BE2C (cell line): Measurements from ENCODE around the gene SLC17A6.

Source experiments
- DNase-seq: peaks from one replicate; pipeline ENCODE4 v3.0.0-alpha.2; 2020
- H3K27me3 ChIP-seq: fragments of 250-450 bp; sonication (Bioruptor Pico); 2 replicates; pipeline ENCODE4 v1.5.1; 2020; ENCODE audit warnings: mild to moderate bottlenecking
- H3K36me3 ChIP-seq: fragments of 250-450 bp; sonication (Bioruptor Pico); 2 replicates; pipeline ENCODE4 v1.5.1; 2020; ENCODE audit warnings: mild to moderate bottlenecking
- H3K4me1 ChIP-seq: fragments of 250-450 bp; sonication (Bioruptor Pico); 2 replicates; pipeline ENCODE4 v1.5.1; 2020
- H3K4me3 ChIP-seq: 2 replicates; pipeline ENCODE4 v1.5.1; 2011; ENCODE audit warnings: low read depth, low read length
- H3K9me3 ChIP-seq: fragments of 250-450 bp; sonication (Bioruptor Pico); 2 replicates; pipeline ENCODE4 v1.5.1; 2020
- TF ChIP-seq, protein P1 (sequence below): IDR thresholded peaks from 2 replicates; pipeline ENCODE4 v1.5.1; 2012; ENCODE audit warnings: mild to moderate bottlenecking, low read depth, low read length

The SLC17A6 gene

DNA sequence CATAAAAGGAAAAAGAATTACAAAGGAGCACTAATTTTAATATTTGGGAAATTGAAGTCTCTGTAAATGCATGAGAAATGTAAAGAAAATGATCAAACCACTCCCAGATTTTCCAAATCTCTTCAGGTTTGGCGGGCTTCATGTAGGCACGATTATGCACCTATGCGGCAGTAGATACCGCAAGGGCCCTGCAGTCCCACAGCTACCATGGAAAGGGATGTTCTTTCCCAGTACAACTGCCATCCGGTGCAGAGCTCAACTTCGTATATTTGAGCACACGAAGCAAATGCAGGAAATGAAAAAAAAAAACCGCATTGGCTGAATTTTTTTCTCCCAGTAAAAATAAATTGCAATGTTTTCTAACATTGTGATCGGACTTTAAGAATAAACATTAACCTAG lies 1.4 kb downstream of the SLC17A6 start:
- no peak for DNase-seq
- no peak overlapping the region for H3K4me3 ChIP-seq
- no peaks in the 10 kb centered on the region for H3K36me3 ChIP-seq
- TF ChIP-seq, protein P1, sequence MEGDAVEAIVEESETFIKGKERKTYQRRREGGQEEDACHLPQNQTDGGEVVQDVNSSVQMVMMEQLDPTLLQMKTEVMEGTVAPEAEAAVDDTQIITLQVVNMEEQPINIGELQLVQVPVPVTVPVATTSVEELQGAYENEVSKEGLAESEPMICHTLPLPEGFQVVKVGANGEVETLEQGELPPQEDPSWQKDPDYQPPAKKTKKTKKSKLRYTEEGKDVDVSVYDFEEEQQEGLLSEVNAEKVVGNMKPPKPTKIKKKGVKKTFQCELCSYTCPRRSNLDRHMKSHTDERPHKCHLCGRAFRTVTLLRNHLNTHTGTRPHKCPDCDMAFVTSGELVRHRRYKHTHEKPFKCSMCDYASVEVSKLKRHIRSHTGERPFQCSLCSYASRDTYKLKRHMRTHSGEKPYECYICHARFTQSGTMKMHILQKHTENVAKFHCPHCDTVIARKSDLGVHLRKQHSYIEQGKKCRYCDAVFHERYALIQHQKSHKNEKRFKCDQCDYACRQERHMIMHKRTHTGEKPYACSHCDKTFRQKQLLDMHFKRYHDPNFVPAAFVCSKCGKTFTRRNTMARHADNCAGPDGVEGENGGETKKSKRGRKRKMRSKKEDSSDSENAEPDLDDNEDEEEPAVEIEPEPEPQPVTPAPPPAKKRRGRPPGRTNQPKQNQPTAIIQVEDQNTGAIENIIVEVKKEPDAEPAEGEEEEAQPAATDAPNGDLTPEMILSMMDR: no peak
- H3K27me3 ChIP-seq: no peaks in the 10 kb centered on the region
- no peaks in the 10 kb centered on the region for H3K9me3 ChIP-seq
- H3K4me1 ChIP-seq: no peaks in the 10 kb centered on the region

GRCh38 chr11:22340235-22340634 lies 2.1 kb downstream of the SLC17A6 start:
- DNase-seq: no peak
- H3K4me1 ChIP-seq: no peaks in the 10 kb centered on the region
- no peak overlapping the region for H3K4me3 ChIP-seq

DNA sequence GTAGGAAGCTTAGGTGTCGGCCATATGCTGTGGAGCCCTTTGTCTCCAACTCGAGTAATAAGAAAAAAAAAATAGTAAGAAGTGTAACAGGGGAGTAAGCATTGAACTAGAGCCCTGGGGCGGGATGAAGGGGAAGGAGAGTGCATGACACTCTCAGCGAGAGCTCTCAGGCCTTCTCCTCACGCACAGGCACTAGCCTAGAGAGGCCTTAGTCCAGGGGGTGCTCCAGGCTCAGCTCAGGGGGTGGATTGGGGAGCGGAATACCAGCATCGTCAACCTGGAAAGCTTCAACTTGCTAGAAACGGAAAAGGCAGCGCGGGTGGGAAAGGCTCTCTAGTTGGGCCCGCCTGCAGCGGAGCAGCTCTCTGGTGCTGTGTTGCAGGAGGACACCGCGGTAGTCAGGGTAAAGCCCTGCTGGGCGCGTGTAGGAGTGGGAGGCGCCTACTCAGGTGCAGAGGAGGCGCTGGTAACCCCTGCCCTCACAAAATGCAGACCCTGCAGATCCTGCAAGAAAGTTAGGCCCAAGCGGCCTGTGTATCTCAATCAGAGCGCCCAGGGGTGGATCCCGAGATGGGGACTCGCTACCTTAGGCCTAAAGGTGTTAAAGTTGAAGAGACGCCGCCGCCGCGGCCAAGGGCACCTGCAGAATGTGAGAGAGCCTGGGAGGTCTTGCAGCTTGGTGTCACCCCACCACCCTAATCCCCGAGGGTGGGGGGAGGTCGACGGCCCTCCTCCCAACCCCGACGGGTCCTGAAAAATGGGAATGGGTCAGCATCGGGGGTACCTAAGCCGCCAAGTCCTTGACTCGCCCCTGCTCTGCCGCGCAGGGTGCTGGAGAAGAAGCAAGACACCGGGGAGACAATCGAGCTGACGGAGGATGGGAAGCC lies 2.8 kb downstream of the SLC17A6 start:
- DNase-seq: no peak
- Histone ChIP-seq H3K27me3 (no peaks in the 10 kb centered on the region), H3K4me1 (no peaks in the 10 kb centered on the region), H3K36me3 (no peaks in the 10 kb centered on the region), H3K4me3 (no peak overlapping the region), H3K9me3 (no peaks in the 10 kb centered on the region)
- TF ChIP-seq, protein P1: no peak

More at GRCh38 chr11:22340235-22340634, 2.1 kb downstream of the SLC17A6 start:
- Histone ChIP-seq H3K36me3 (no peaks in the 10 kb centered on the region), H3K27me3 (no peaks in the 10 kb centered on the region), H3K9me3 (no peaks in the 10 kb centered on the region)
- TF ChIP-seq, protein P1: no peak

DNA sequence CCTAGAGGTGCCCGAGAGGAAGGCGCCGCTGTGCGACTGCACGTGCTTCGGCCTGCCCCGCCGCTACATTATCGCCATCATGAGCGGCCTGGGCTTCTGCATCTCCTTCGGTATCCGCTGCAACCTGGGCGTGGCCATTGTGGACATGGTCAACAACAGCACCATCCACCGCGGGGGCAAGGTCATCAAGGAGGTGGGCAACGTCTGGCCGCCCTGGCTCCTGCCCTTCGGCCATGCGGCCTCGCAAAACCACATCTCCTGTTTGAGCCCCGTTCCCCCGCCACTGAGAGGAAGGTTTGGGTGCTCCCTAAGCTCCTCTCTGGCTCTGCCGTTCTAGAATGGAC lies 3.4 kb downstream of the SLC17A6 start:
- Histone ChIP-seq H3K4me1 (no peaks in the 10 kb centered on the region), H3K4me3 (no peak overlapping the region), H3K27me3 (no peaks in the 10 kb centered on the region), H3K36me3 (no peaks in the 10 kb centered on the region), H3K9me3 (no peaks in the 10 kb centered on the region)
- no peak for DNase-seq
- TF ChIP-seq, protein P1: no peak

GRCh38 chr11:22342211-22343031 lies 4.2 kb downstream of the SLC17A6 start:
- no peaks in the 10 kb centered on the region for H3K27me3 ChIP-seq
- DNase-seq: no peak
- no peaks in the 10 kb centered on the region for H3K4me1 ChIP-seq
- no peak overlapping the region for H3K4me3 ChIP-seq
- TF ChIP-seq, protein P1: no peak
- H3K36me3 ChIP-seq: no peaks in the 10 kb centered on the region
- H3K9me3 ChIP-seq: no peaks in the 10 kb centered on the region

DNA sequence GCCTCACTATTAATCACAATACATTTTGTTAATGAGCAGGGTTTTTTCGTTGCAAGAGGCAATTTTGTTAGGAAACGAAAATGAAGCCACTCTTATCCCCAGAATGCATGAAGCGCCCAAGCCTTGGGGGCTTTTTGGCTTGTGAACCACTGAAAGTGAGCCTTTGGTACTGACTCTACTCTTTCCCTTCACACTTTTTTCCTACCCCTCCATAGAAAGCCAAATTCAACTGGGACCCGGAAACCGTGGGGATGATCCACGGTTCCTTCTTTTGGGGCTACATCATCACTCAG lies 4.8 kb downstream of the SLC17A6 start:
- TF ChIP-seq, protein P1: no peak
- Histone ChIP-seq H3K4me1 (no peaks in the 10 kb centered on the region), H3K27me3 (no peaks in the 10 kb centered on the region), H3K36me3 (no peaks in the 10 kb centered on the region), H3K4me3 (no peak overlapping the region), H3K9me3 (no peaks in the 10 kb centered on the region)
- DNase-seq: no peak
